ENCODE measurements around the gene ERVMER34-1. TPM values are rescaled to one million over a fixed set of nuclear protein-coding genes. Genes with fewer than 3 reads are reported as not detected.

ERVMER34-1 gene
- polyA plus RNA-seq, 2 donors, result 0.90 to 1.0 TPM

Other genes with a start within 250 kb of the ERVMER34-1 start
- 1 to 10 TPM; 5.5 to 7.2 TPM for gene USP46, start 92.1 kb downstream of the ERVMER34-1 start, polyA plus RNA-seq
- gene RASL11B, start 110.9 kb upstream of the ERVMER34-1 start, polyA plus RNA-seq, result under 1 TPM; 0.39 TPM